GM23338 (cell line): ENCODE results near the gene EHD2.

ENCODE experiments used
- CREB1 ChIP-seq: fragments of 250-450 bp; sonication (Bioruptor Pico); IDR thresholded peaks from 2 replicates; pipeline ENCODE4 v1.5.0; 2020; ENCODE audit warnings: low read depth, mild to moderate bottlenecking, moderate library complexity
- CTCF ChIP-seq, 2 experiments: fragments of 200-600 bp in 1 of 2; sonication (generic) in 1 of 2; conservative IDR thresholded peaks; 2 replicates each; pipeline versions ENCODE4 v1.5.1 to v1.6.1; 2016 to 2017; ENCODE audit warnings: antibody characterized with exemption in 2 of 2, low read depth in 2 of 2, mild to moderate bottlenecking in 2 of 2, moderate library complexity in 1 of 2
- ETS1 ChIP-seq: IDR thresholded peaks from 2 replicates; pipeline ENCODE4 v1.6.1; 2016; ENCODE audit warnings: antibody characterized with exemption
- EZH2 ChIP-seq: fragments of 200-600 bp; sonication (generic); IDR thresholded peaks from one replicate; pipeline ENCODE4 v1.8.0; 2017; ENCODE audit warnings: antibody characterized with exemption, mild to moderate bottlenecking, low read depth; ENCODE audit not compliant: unreplicated experiment
- EZH2phosphoT487 ChIP-seq: fragments of 200-600 bp; sonication (generic); IDR thresholded peaks from one replicate; pipeline ENCODE4 v1.8.1; 2018; ENCODE audit warnings: antibody characterized with exemption; ENCODE audit not compliant: unreplicated experiment
- JUNB ChIP-seq: IDR thresholded peaks from one replicate; pipeline ENCODE4 v1.6.1; 2016; ENCODE audit warnings: antibody characterized with exemption; ENCODE audit not compliant: unreplicated experiment
- POLR2AphosphoS5 ChIP-seq: IDR thresholded peaks from 2 replicates; pipeline ENCODE4 v1.6.1; 2016; ENCODE audit warnings: antibody characterized with exemption, low read depth
- REST ChIP-seq: IDR thresholded peaks from one replicate; pipeline ENCODE4 v1.6.1; 2018; ENCODE audit warnings: antibody characterized with exemption; ENCODE audit not compliant: unreplicated experiment
- ZNF114 ChIP-seq: fragments of 250-450 bp; sonication (Bioruptor Pico); IDR thresholded peaks from 2 replicates; pipeline ENCODE4 v1.5.0; 2020; ENCODE audit warnings: mild to moderate bottlenecking, moderate library complexity
- ZNF331 ChIP-seq: fragments of 250-450 bp; sonication (Bioruptor Pico); IDR thresholded peaks from 2 replicates; pipeline ENCODE4 v1.5.0; 2020; ENCODE audit warnings: low read depth, mild to moderate bottlenecking, moderate library complexity
- ZNF462 ChIP-seq: fragments of 250-450 bp; sonication (Bioruptor Pico); IDR thresholded peaks from 2 replicates; pipeline ENCODE4 v1.5.0; 2020; ENCODE audit warnings: mild to moderate bottlenecking, moderate library complexity

GRCh38 chr19:47691782-47692181 lies 21.4 kb upstream of the EHD2 start:
- TF ChIP-seq EZH2 (no peak), EZH2phosphoT487 (no peak), CTCF (conservative IDR thresholded peaks at IDR 0.05; ENCODE audit: low read depth in 2 of 2) (no peak), REST (no peak), ZNF331 (CRISPR knock-in tag) (no peak), POLR2AphosphoS5 (no peak), ETS1 (no peak), JUNB (no peak), CREB1 (no peak), ZNF462 (no peak), ZNF114 (CRISPR knock-in tag) (no peak)
